GM23338 (cell line): ENCODE measurements around the gene GET4. TPM values are rescaled to one million over a fixed set of nuclear protein-coding genes. Genes with fewer than 3 reads are reported as not detected.

ENCODE experiments used
- ATAC-seq: fragments of 200-7000 bp; cut with Tn5 transposase; 3 replicates; pipeline ENCODE4 v1.9.1; 2020
- DNase-seq: peaks from one replicate; pipeline ENCODE4 v3.0.0-alpha.2; 2015; ENCODE audit warnings: low spot score
- H2AFZ ChIP-seq: fragments of 200-600 bp; sonication (generic); 2 replicates; pipeline ENCODE4 v1.8.0; 2016; ENCODE audit warnings: antibody characterized with exemption, mild to moderate bottlenecking, moderate library complexity
- H3F3A ChIP-seq: fragments of 200-600 bp; sonication (generic); replicated peaks from 2 replicates; pipeline ENCODE4 v1.8.0; 2017; ENCODE audit warnings: antibody characterized with exemption, mixed run types, low read depth
- H3K27ac ChIP-seq: fragments of 200-600 bp; sonication (generic); 2 replicates; pipeline ENCODE4 v1.6.1; 2016; ENCODE audit warnings: low read depth
- H3K27me3 ChIP-seq: fragments of 200-600 bp; sonication (generic); 2 replicates; pipeline ENCODE4 v1.8.0; 2016; ENCODE audit warnings: mild to moderate bottlenecking, mixed run types, moderate library complexity; ENCODE audit not compliant: insufficient read depth
- H3K36me3 ChIP-seq: fragments of 200-600 bp; sonication (generic); 2 replicates; pipeline ENCODE4 v1.8.0; 2016; ENCODE audit warnings: mild to moderate bottlenecking; ENCODE audit not compliant: insufficient read depth
- H3K4me1 ChIP-seq: fragments of 200-600 bp; sonication (generic); 2 replicates; pipeline ENCODE4 v1.8.0; 2016; ENCODE audit warnings: mild to moderate bottlenecking, moderate library complexity; ENCODE audit not compliant: insufficient read depth
- H3K4me2 ChIP-seq: fragments of 200-600 bp; sonication (generic); 2 replicates; pipeline ENCODE4 v1.7.1; 2017; ENCODE audit warnings: mixed run types
- H3K4me3 ChIP-seq: fragments of 200-600 bp; sonication (generic); 2 replicates; pipeline ENCODE4 v1.6.1; 2016; ENCODE audit warnings: mixed run types
- H3K79me2 ChIP-seq: fragments of 200-600 bp; sonication (generic); replicated peaks from 2 replicates; pipeline ENCODE4 v1.8.0; 2017; ENCODE audit warnings: mild to moderate bottlenecking; ENCODE audit not compliant: insufficient read depth
- H3K9me2 ChIP-seq: fragments of 200-600 bp; sonication (generic); 2 replicates; pipeline ENCODE4 v1.8.0; 2017; ENCODE audit not compliant: insufficient read depth
- H4K20me1 ChIP-seq: fragments of 200-600 bp; sonication (generic); replicated peaks from 2 replicates; pipeline ENCODE4 v1.8.0; 2017; ENCODE audit warnings: mild to moderate bottlenecking; ENCODE audit not compliant: insufficient read depth
- H3K27ac Mint-ChIP-seq: 2 replicates; pipeline ENCODE4 v1.8.0; 2020; ENCODE audit warnings: inconsistent platforms, mild to moderate bottlenecking, moderate library complexity, mixed read lengths
- H3K27me3 Mint-ChIP-seq: 3 replicates; pipeline ENCODE4 v1.8.0; 2022; ENCODE audit warnings: low read depth, mild to moderate bottlenecking, moderate library complexity, mixed read lengths, inconsistent platforms; ENCODE audit not compliant: insufficient read depth, poor library complexity
- H3K36me3 Mint-ChIP-seq: 3 replicates; pipeline ENCODE4 v1.8.0; 2021; ENCODE audit warnings: low read depth, mild to moderate bottlenecking, inconsistent platforms, moderate library complexity, mixed read lengths
- H3K4me1 Mint-ChIP-seq: 3 replicates; pipeline ENCODE4 v1.8.0; 2020; ENCODE audit warnings: mild to moderate bottlenecking, inconsistent platforms, mixed read lengths
- H3K4me3 Mint-ChIP-seq: 3 replicates; pipeline ENCODE4 v1.8.0; 2021; ENCODE audit warnings: moderate library complexity, mild to moderate bottlenecking, inconsistent platforms, mixed read lengths
- H3K9me3 Mint-ChIP-seq: 3 replicates; pipeline ENCODE4 v1.8.0; 2020; ENCODE audit warnings: moderate library complexity, mild to moderate bottlenecking, inconsistent platforms, mixed read lengths
- CREB1 ChIP-seq: fragments of 250-450 bp; sonication (Bioruptor Pico); IDR thresholded peaks from 2 replicates; pipeline ENCODE4 v1.5.0; 2020; ENCODE audit warnings: low read depth, mild to moderate bottlenecking, moderate library complexity
- JUNB ChIP-seq: IDR thresholded peaks from one replicate; pipeline ENCODE4 v1.6.1; 2016; ENCODE audit warnings: antibody characterized with exemption; ENCODE audit not compliant: unreplicated experiment
- NANOG ChIP-seq: IDR thresholded peaks from 2 replicates; pipeline ENCODE4 v1.6.1; 2016; ENCODE audit warnings: antibody characterized with exemption, borderline replicate concordance
- polyA plus RNA-seq: library from polyadenylated mRNA; unstranded; fragments of >200 nt; fragmentation: Nextera tagmentation; extraction: Ambion mirVana; gene quantifications from 2 replicates; pipeline ENCODE4 v1.2.1, GENCODE V29; 2016
- total RNA-seq: library from RNA; depleted of rRNA; stranded (reverse); fragments of >200 nt; shearing (Covaris generic); gene quantifications from 2 replicates; pipeline ENCODE4 v1.2.3, GENCODE V29; 2014
- TF ChIP-seq, protein P1 (sequence below): IDR thresholded peaks from 2 replicates; pipeline ENCODE4 v1.6.1; 2016; ENCODE audit warnings: antibody characterized with exemption
- TF ChIP-seq, protein P2 (sequence below): IDR thresholded peaks from one replicate; pipeline ENCODE4 v1.6.1; 2018; ENCODE audit warnings: antibody characterized with exemption; ENCODE audit not compliant: unreplicated experiment
- TF ChIP-seq, protein P3 (sequence below): fragments of 250-450 bp; sonication (Bioruptor Pico); IDR thresholded peaks from 2 replicates; pipeline ENCODE4 v1.5.0; 2020; ENCODE audit warnings: mild to moderate bottlenecking, moderate library complexity
- TF ChIP-seq, protein P4 (sequence below), 2 experiments: fragments of 200-600 bp in 1 of 2; sonication (generic) in 1 of 2; conservative IDR thresholded peaks; 2 replicates each; pipeline versions ENCODE4 v1.5.1 to v1.6.1; 2016 to 2017; ENCODE audit warnings: antibody characterized with exemption in 2 of 2, low read depth in 2 of 2, mild to moderate bottlenecking in 2 of 2, moderate library complexity in 1 of 2

Gene GET4
- total and polyA plus RNA-seq, 2 experiments from 2014 or later: 48.0 to 79.1 TPM

DNA sequence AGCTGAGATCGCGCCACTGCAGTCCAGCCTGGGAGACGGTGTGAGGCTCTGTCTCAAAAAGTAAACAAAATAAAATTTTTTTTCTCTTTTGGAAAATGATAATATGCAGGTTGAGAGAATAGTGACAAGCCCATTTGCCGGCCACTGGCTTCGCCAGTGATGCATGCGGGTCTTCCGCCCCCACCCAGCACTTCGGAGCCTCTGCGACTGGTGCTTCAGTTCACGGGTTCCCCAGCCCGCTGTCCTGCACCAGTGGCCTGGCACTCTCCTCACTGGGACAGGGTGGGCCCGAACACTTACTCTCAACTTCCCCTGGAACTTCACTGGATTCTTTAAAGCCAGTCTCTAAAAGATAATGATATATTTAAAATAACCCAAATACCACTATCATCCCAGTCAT is 41.3 kb upstream of the GET4 start:
- no peak for ATAC-seq
- TF ChIP-seq NANOG (no peak), JUNB (no peak), CREB1 (CRISPR knock-in tag) (no peak)
- TF ChIP-seq, protein P1, sequence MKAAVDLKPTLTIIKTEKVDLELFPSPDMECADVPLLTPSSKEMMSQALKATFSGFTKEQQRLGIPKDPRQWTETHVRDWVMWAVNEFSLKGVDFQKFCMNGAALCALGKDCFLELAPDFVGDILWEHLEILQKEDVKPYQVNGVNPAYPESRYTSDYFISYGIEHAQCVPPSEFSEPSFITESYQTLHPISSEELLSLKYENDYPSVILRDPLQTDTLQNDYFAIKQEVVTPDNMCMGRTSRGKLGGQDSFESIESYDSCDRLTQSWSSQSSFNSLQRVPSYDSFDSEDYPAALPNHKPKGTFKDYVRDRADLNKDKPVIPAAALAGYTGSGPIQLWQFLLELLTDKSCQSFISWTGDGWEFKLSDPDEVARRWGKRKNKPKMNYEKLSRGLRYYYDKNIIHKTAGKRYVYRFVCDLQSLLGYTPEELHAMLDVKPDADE: no peak
- TF ChIP-seq, protein P2, sequence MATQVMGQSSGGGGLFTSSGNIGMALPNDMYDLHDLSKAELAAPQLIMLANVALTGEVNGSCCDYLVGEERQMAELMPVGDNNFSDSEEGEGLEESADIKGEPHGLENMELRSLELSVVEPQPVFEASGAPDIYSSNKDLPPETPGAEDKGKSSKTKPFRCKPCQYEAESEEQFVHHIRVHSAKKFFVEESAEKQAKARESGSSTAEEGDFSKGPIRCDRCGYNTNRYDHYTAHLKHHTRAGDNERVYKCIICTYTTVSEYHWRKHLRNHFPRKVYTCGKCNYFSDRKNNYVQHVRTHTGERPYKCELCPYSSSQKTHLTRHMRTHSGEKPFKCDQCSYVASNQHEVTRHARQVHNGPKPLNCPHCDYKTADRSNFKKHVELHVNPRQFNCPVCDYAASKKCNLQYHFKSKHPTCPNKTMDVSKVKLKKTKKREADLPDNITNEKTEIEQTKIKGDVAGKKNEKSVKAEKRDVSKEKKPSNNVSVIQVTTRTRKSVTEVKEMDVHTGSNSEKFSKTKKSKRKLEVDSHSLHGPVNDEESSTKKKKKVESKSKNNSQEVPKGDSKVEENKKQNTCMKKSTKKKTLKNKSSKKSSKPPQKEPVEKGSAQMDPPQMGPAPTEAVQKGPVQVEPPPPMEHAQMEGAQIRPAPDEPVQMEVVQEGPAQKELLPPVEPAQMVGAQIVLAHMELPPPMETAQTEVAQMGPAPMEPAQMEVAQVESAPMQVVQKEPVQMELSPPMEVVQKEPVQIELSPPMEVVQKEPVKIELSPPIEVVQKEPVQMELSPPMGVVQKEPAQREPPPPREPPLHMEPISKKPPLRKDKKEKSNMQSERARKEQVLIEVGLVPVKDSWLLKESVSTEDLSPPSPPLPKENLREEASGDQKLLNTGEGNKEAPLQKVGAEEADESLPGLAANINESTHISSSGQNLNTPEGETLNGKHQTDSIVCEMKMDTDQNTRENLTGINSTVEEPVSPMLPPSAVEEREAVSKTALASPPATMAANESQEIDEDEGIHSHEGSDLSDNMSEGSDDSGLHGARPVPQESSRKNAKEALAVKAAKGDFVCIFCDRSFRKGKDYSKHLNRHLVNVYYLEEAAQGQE: no peak
- TF ChIP-seq, protein P3, sequence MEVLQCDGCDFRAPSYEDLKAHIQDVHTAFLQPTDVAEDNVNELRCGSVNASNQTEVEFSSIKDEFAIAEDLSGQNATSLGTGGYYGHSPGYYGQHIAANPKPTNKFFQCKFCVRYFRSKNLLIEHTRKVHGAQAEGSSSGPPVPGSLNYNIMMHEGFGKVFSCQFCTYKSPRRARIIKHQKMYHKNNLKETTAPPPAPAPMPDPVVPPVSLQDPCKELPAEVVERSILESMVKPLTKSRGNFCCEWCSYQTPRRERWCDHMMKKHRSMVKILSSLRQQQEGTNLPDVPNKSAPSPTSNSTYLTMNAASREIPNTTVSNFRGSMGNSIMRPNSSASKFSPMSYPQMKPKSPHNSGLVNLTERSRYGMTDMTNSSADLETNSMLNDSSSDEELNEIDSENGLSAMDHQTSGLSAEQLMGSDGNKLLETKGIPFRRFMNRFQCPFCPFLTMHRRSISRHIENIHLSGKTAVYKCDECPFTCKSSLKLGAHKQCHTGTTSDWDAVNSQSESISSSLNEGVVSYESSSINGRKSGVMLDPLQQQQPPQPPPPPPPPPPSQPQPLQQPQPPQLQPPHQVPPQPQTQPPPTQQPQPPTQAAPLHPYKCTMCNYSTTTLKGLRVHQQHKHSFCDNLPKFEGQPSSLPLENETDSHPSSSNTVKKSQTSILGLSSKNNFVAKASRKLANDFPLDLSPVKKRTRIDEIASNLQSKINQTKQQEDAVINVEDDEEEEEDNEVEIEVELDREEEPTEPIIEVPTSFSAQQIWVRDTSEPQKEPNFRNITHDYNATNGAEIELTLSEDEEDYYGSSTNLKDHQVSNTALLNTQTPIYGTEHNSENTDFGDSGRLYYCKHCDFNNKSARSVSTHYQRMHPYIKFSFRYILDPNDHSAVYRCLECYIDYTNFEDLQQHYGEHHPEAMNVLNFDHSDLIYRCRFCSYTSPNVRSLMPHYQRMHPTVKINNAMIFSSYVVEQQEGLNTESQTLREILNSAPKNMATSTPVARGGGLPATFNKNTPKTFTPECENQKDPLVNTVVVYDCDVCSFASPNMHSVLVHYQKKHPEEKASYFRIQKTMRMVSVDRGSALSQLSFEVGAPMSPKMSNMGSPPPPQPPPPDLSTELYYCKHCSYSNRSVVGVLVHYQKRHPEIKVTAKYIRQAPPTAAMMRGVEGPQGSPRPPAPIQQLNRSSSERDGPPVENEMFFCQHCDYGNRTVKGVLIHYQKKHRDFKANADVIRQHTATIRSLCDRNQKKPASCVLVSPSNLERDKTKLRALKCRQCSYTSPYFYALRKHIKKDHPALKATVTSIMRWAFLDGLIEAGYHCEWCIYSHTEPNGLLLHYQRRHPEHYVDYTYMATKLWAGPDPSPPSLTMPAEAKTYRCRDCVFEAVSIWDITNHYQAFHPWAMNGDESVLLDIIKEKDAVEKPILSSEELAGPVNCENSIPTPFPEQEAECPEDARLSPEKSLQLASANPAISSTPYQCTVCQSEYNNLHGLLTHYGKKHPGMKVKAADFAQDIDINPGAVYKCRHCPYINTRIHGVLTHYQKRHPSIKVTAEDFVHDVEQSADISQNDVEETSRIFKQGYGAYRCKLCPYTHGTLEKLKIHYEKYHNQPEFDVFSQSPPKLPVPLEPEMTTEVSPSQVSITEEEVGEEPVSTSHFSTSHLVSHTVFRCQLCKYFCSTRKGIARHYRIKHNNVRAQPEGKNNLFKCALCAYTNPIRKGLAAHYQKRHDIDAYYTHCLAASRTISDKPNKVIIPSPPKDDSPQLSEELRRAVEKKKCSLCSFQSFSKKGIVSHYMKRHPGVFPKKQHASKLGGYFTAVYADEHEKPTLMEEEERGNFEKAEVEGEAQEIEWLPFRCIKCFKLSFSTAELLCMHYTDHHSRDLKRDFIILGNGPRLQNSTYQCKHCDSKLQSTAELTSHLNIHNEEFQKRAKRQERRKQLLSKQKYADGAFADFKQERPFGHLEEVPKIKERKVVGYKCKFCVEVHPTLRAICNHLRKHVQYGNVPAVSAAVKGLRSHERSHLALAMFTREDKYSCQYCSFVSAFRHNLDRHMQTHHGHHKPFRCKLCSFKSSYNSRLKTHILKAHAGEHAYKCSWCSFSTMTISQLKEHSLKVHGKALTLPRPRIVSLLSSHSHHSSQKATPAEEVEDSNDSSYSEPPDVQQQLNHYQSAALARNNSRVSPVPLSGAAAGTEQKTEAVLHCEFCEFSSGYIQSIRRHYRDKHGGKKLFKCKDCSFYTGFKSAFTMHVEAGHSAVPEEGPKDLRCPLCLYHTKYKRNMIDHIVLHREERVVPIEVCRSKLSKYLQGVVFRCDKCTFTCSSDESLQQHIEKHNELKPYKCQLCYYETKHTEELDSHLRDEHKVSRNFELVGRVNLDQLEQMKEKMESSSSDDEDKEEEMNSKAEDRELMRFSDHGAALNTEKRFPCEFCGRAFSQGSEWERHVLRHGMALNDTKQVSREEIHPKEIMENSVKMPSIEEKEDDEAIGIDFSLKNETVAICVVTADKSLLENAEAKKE (CRISPR knock-in tag): no peak
- TF ChIP-seq, protein P4, sequence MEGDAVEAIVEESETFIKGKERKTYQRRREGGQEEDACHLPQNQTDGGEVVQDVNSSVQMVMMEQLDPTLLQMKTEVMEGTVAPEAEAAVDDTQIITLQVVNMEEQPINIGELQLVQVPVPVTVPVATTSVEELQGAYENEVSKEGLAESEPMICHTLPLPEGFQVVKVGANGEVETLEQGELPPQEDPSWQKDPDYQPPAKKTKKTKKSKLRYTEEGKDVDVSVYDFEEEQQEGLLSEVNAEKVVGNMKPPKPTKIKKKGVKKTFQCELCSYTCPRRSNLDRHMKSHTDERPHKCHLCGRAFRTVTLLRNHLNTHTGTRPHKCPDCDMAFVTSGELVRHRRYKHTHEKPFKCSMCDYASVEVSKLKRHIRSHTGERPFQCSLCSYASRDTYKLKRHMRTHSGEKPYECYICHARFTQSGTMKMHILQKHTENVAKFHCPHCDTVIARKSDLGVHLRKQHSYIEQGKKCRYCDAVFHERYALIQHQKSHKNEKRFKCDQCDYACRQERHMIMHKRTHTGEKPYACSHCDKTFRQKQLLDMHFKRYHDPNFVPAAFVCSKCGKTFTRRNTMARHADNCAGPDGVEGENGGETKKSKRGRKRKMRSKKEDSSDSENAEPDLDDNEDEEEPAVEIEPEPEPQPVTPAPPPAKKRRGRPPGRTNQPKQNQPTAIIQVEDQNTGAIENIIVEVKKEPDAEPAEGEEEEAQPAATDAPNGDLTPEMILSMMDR (conservative IDR thresholded peaks at IDR 0.05; ENCODE audit: low read depth in 2 of 2): no peak
- H4K20me1 ChIP-seq: peaks cover 62% of the 10 kb centered on the region
- H3K9me3 Mint-ChIP-seq: no peaks in the 10 kb centered on the region
- H3K9me2 ChIP-seq: no peaks in the 10 kb centered on the region
- DNase-seq: no peak
- H3K27me3 ChIP-seq: no peaks in the 10 kb centered on the region
- peaks cover 32% of the 10 kb centered on the region for H3K4me1 Mint-ChIP-seq
- H3K4me3 Mint-ChIP-seq: no peak overlapping the region
- no peak overlapping the region for H2AFZ ChIP-seq
- H3K27ac ChIP-seq: 0 out of 2 replicates have a peak overlapping the region, but pooled peaks have one; percentile 45
- H3K4me2 ChIP-seq: no peak overlapping the region
- peaks cover 10% of the 10 kb centered on the region for H3K27me3 Mint-ChIP-seq
- H3K36me3 ChIP-seq: peaks cover 3% of the 10 kb centered on the region; the same call in 1 of the 2 replicates
- H3K4me3 ChIP-seq: no peak overlapping the region
- no peaks in the 10 kb centered on the region for H3F3A ChIP-seq
- H3K27ac Mint-ChIP-seq: no peak overlapping the region
- H3K79me2 ChIP-seq: peaks cover 91% of the 10 kb centered on the region
- peaks cover 9% of the 10 kb centered on the region for H3K4me1 ChIP-seq
- H3K36me3 Mint-ChIP-seq: peaks cover 41% of the 10 kb centered on the region
